ENCODE measurements around the gene IRF2. TPM values are rescaled to one million over a fixed set of nuclear protein-coding genes. Genes with fewer than 3 reads are reported as not detected.

IRF2 gene
- total and polyA plus RNA-seq, 2 of the 8 experiments (the other 6 are each of a cell fraction or from before 2014, with no cell fraction given), result 13.8 to 17.0 TPM

- no peak for TF ChIP-seq USF2 (IDR thresholded peaks at IDR 0.05; ENCODE audit: low read length)
- TF ChIP-seq BCL11A (IDR thresholded peaks at IDR 0.05; ENCODE audit: low read depth in 2 of 2, low read length in 2 of 2), result no peak
- no peak for TF ChIP-seq TEAD4 (IDR thresholded peaks at IDR 0.05; ENCODE audit: low read depth, low read length)
- TF ChIP-seq FOSL1 (IDR thresholded peaks at IDR 0.05; ENCODE audit: insufficient read depth, low read depth, low read length), result no peak
- no peak for TF ChIP-seq ASH2L (IDR thresholded peaks at IDR 0.05; ENCODE audit: low read length)
- no peak for TF ChIP-seq KDM5A (IDR thresholded peaks at IDR 0.05; ENCODE audit: low read length)
Measured at GRCh38 chr4:184342167-184342856, 132.0 kb downstream of the IRF2 start (continued).
